Activated CD8-positive, alpha-beta memory T cell treated with anti-CD3 and anti-CD28 coated beads, Interleukin-2, amount 50 U/mL, for 48 hours (primary cell): ENCODE data around the gene SLC39A11.
"Not testable (repeated sequence)": the region's sequence is repeated elsewhere in the genome, so short reads cannot be mapped to it uniquely, and the experiment has no call there.

ENCODE experiments used
- DNase-seq: peaks from one replicate; pipeline ENCODE4 v3.0.0-alpha.2; 2020

Gene SLC39A11

GRCh38 chr17:73092523-73093135 is at the start of gene SLC39A11:
SLC39A11 (minus strand) TSS chr17:73092688; CDS start chr17:73088764, 3,924 bp downstream.
- peak; percentile 93 for DNase-seq

GRCh38 chr17:73141411-73141810 is 48.9 kb upstream of the SLC39A11 start:
- no peak for DNase-seq

GRCh38 chr17:73140566-73140965 is 48.1 kb upstream of the SLC39A11 start:
- DNase-seq, result no peak

- no peak for DNase-seq
Observed at GRCh38 chr17:73139296-73139695, 46.8 kb upstream of the SLC39A11 start.

GRCh38 chr17:73138541-73139138 is 46.2 kb upstream of the SLC39A11 start:
- DNase-seq, result no peak

- DNase-seq, result no peak
Observed at GRCh38 chr17:73137376-73137775, 44.9 kb upstream of the SLC39A11 start.

GRCh38 chr17:73135766-73136165 is 43.3 kb upstream of the SLC39A11 start:
- no peak for DNase-seq

GRCh38 chr17:73133911-73134649 is 41.6 kb upstream of the SLC39A11 start:
- DNase-seq, result no peak

GRCh38 chr17:73132085-73132492 is 39.6 kb upstream of the SLC39A11 start:
- no peak for DNase-seq

- DNase-seq, result not testable (repeated sequence)
Observed at GRCh38 chr17:73131439-73131838, 39.0 kb upstream of the SLC39A11 start.

GRCh38 chr17:73130977-73131376 is 38.5 kb upstream of the SLC39A11 start:
- no peak for DNase-seq

GRCh38 chr17:73128496-73128895 is 36.0 kb upstream of the SLC39A11 start:
- no peak for DNase-seq

GRCh38 chr17:73126716-73127473 is 34.4 kb upstream of the SLC39A11 start:
- no peak for DNase-seq

- DNase-seq, result no peak
Observed at GRCh38 chr17:73123606-73124320, 31.3 kb upstream of the SLC39A11 start.

- no peak for DNase-seq
Observed at GRCh38 chr17:73122953-73123605, 30.6 kb upstream of the SLC39A11 start.

GRCh38 chr17:73121506-73121905 is 29.0 kb upstream of the SLC39A11 start:
- DNase-seq, result no peak

GRCh38 chr17:73119631-73120030 is 27.1 kb upstream of the SLC39A11 start:
- no peak for DNase-seq

GRCh38 chr17:73118951-73119391 is 26.5 kb upstream of the SLC39A11 start:
- no peak for DNase-seq

GRCh38 chr17:73118139-73118538 is 25.7 kb upstream of the SLC39A11 start:
- DNase-seq, result no peak

- no peak for DNase-seq
Observed at GRCh38 chr17:73112246-73112645, 19.8 kb upstream of the SLC39A11 start.

- no peak for DNase-seq
Observed at GRCh38 chr17:73111386-73111785, 18.9 kb upstream of the SLC39A11 start.

- DNase-seq, result no peak
Observed at GRCh38 chr17:73107191-73107590, 14.7 kb upstream of the SLC39A11 start.
